ENCODE results near the gene SOX2.
A peak's percentile ranks its signal among the peaks of the same experiment; 100 is the strongest.

The SOX2 gene

GRCh38 chr3:181711325-181712135, at the start of gene SOX2:
Gene SOX2 (plus strand): TSS chr3:181711925. CDS start chr3:181712361, 436 bp downstream.
- DNase-seq: peak in 2 of 6 experiments; percentile 17 to 18

GRCh38 chr3:181683563-181683962, 28.2 kb upstream of the SOX2 start:
- no peak for DNase-seq

- DNase-seq: no peak
These were observed 24.5 kb upstream of the SOX2 start for GRCh38 chr3:181687190-181687589.

GRCh38 chr3:181687731-181688130, 24.0 kb upstream of the SOX2 start:
- no peak for DNase-seq

- DNase-seq: no peak
These were observed 22.2 kb upstream of the SOX2 start for GRCh38 chr3:181689546-181689945.

- no peak for DNase-seq
These were observed 21.0 kb upstream of the SOX2 start for GRCh38 chr3:181690769-181691168.

GRCh38 chr3:181691901-181692300, 19.8 kb upstream of the SOX2 start:
- no peak for DNase-seq

GRCh38 chr3:181692311-181693145, 19.2 kb upstream of the SOX2 start:
- no peak for DNase-seq

GRCh38 chr3:181693280-181693679, 18.4 kb upstream of the SOX2 start:
- no peak for DNase-seq

- DNase-seq: no peak
These were observed 16.7 kb upstream of the SOX2 start for GRCh38 chr3:181694805-181695660.

- no peak for DNase-seq
These were observed 15.8 kb upstream of the SOX2 start for GRCh38 chr3:181695661-181696491.

GRCh38 chr3:181696626-181697230, 15.0 kb upstream of the SOX2 start:
- DNase-seq: no peak

GRCh38 chr3:181698263-181698954, 13.3 kb upstream of the SOX2 start:
- DNase-seq: no peak

GRCh38 chr3:181699171-181699903, 12.4 kb upstream of the SOX2 start:
- no peak for DNase-seq

- peak in 3 of 6 experiments; percentile 3 to 48 (median 38) for DNase-seq
These were observed 11.3 kb upstream of the SOX2 start for GRCh38 chr3:181700168-181701087.

GRCh38 chr3:181701096-181701495, 10.6 kb upstream of the SOX2 start:
- DNase-seq: no peak

- no peak for DNase-seq
These were observed 7.9 kb upstream of the SOX2 start for GRCh38 chr3:181703601-181704420.

- no peak for DNase-seq
These were observed 7.2 kb upstream of the SOX2 start for GRCh38 chr3:181704421-181705085.
